ENCODE measurements around the gene STXBP6. TPM values are rescaled to one million over a fixed set of nuclear protein-coding genes. Genes with fewer than 3 reads are reported as not detected.

Gene STXBP6
- 17.7 TPM for total RNA-seq

GRCh38 chr14:25049568-25050268 lies at the start of gene STXBP6:
Gene STXBP6, minus strand, starts transcription at chr14:25050147. Its CDS starts 75,329 bp downstream, at chr14:24974818.
- H3K36me3 ChIP-seq (ENCODE audit: control insufficient read depth in 3 of 3, insufficient read depth in 3 of 3, low read length in 3 of 3) = no peaks in the 10 kb centered on the region
- H3K4me1 ChIP-seq (ENCODE audit: control insufficient read depth in 3 of 3, insufficient read depth in 3 of 3, low read length in 3 of 3) = peaks cover 8 to 19% (median 15%) of the 10 kb centered on the region in 3 donors
- H3K27ac ChIP-seq (ENCODE audit: low read depth, low read length) = peak within 1 kb of the TSS; percentile 47
- peaks cover 0 to 12% (median 6%) of the 10 kb centered on the region in 3 donors for H3K27me3 ChIP-seq (ENCODE audit: control insufficient read depth in 3 of 3, insufficient read depth in 3 of 3, low read length in 3 of 3)
- no peaks in the 10 kb centered on the region for H3K9me3 ChIP-seq (ENCODE audit: control insufficient read depth in 3 of 3, low read length in 3 of 3)
- peak within 1 kb of the TSS; percentile 57 to 71 (median 71) for H3K9ac ChIP-seq (ENCODE audit: low read depth in 1 of 3, low read length in 3 of 3)
- H3K4me3 ChIP-seq (ENCODE audit: low read length in 3 of 3) = peak within 1 kb of the TSS; percentile 70 to 74 (median 71)

GRCh38 chr14:25097120-25097519 lies 47.2 kb upstream of the STXBP6 start:
- Histone ChIP-seq H3K9ac (ENCODE audit: low read depth in 1 of 3, low read length in 3 of 3) (no peak overlapping the region), H3K27ac (ENCODE audit: low read depth, low read length) (no peak overlapping the region), H3K4me3 (ENCODE audit: low read length in 3 of 3) (no peak overlapping the region), H3K27me3 (ENCODE audit: control insufficient read depth in 3 of 3, insufficient read depth in 3 of 3, low read length in 3 of 3) (no peaks in the 10 kb centered on the region), H3K36me3 (ENCODE audit: control insufficient read depth in 3 of 3, insufficient read depth in 3 of 3, low read length in 3 of 3) (no peaks in the 10 kb centered on the region), H3K4me1 (ENCODE audit: control insufficient read depth in 3 of 3, insufficient read depth in 3 of 3, low read length in 3 of 3) (no peaks in the 10 kb centered on the region), H3K9me3 (ENCODE audit: control insufficient read depth in 3 of 3, low read length in 3 of 3) (no peaks in the 10 kb centered on the region)

GRCh38 chr14:25095736-25096437 lies 45.9 kb upstream of the STXBP6 start:
- no peak overlapping the region for H3K4me3 ChIP-seq (ENCODE audit: low read length in 3 of 3)
- no peaks in the 10 kb centered on the region for H3K36me3 ChIP-seq (ENCODE audit: control insufficient read depth in 3 of 3, insufficient read depth in 3 of 3, low read length in 3 of 3)
- no peaks in the 10 kb centered on the region for H3K4me1 ChIP-seq (ENCODE audit: control insufficient read depth in 3 of 3, insufficient read depth in 3 of 3, low read length in 3 of 3)
- no peaks in the 10 kb centered on the region for H3K9me3 ChIP-seq (ENCODE audit: control insufficient read depth in 3 of 3, low read length in 3 of 3)
- no peak overlapping the region for H3K9ac ChIP-seq (ENCODE audit: low read depth in 1 of 3, low read length in 3 of 3)
- H3K27me3 ChIP-seq (ENCODE audit: control insufficient read depth in 3 of 3, insufficient read depth in 3 of 3, low read length in 3 of 3) = no peaks in the 10 kb centered on the region
- no peak overlapping the region for H3K27ac ChIP-seq (ENCODE audit: low read depth, low read length)

GRCh38 chr14:25094171-25094907 lies 44.4 kb upstream of the STXBP6 start:
- no peaks in the 10 kb centered on the region for H3K27me3 ChIP-seq (ENCODE audit: control insufficient read depth in 3 of 3, insufficient read depth in 3 of 3, low read length in 3 of 3)
- no peak overlapping the region for H3K9ac ChIP-seq (ENCODE audit: low read depth in 1 of 3, low read length in 3 of 3)
- no peaks in the 10 kb centered on the region for H3K4me1 ChIP-seq (ENCODE audit: control insufficient read depth in 3 of 3, insufficient read depth in 3 of 3, low read length in 3 of 3)
- H3K4me3 ChIP-seq (ENCODE audit: low read length in 3 of 3) = no peak overlapping the region
- H3K36me3 ChIP-seq (ENCODE audit: control insufficient read depth in 3 of 3, insufficient read depth in 3 of 3, low read length in 3 of 3) = no peaks in the 10 kb centered on the region
- no peak overlapping the region for H3K27ac ChIP-seq (ENCODE audit: low read depth, low read length)
- H3K9me3 ChIP-seq (ENCODE audit: control insufficient read depth in 3 of 3, low read length in 3 of 3) = no peaks in the 10 kb centered on the region

- no peak overlapping the region for H3K27ac ChIP-seq (ENCODE audit: low read depth, low read length)
- no peaks in the 10 kb centered on the region for H3K4me1 ChIP-seq (ENCODE audit: control insufficient read depth in 3 of 3, insufficient read depth in 3 of 3, low read length in 3 of 3)
- H3K36me3 ChIP-seq (ENCODE audit: control insufficient read depth in 3 of 3, insufficient read depth in 3 of 3, low read length in 3 of 3) = no peaks in the 10 kb centered on the region
- no peaks in the 10 kb centered on the region for H3K27me3 ChIP-seq (ENCODE audit: control insufficient read depth in 3 of 3, insufficient read depth in 3 of 3, low read length in 3 of 3)
- H3K9me3 ChIP-seq (ENCODE audit: control insufficient read depth in 3 of 3, low read length in 3 of 3) = no peaks in the 10 kb centered on the region
- H3K4me3 ChIP-seq (ENCODE audit: low read length in 3 of 3) = no peak overlapping the region
- H3K9ac ChIP-seq (ENCODE audit: low read depth in 1 of 3, low read length in 3 of 3) = no peak overlapping the region
These were observed 42.4 kb upstream of the STXBP6 start for GRCh38 chr14:25092258-25092740.

GRCh38 chr14:25090716-25091454 lies 40.9 kb upstream of the STXBP6 start:
- H3K9ac ChIP-seq (ENCODE audit: low read depth in 1 of 3, low read length in 3 of 3) = no peak overlapping the region

GRCh38 chr14:25090256-25090655 lies 40.3 kb upstream of the STXBP6 start:
- Histone ChIP-seq H3K36me3 (ENCODE audit: control insufficient read depth in 3 of 3, insufficient read depth in 3 of 3, low read length in 3 of 3) (no peaks in the 10 kb centered on the region), H3K4me3 (ENCODE audit: low read length in 3 of 3) (no peak overlapping the region), H3K9ac (ENCODE audit: low read depth in 1 of 3, low read length in 3 of 3) (no peak overlapping the region), H3K4me1 (ENCODE audit: control insufficient read depth in 3 of 3, insufficient read depth in 3 of 3, low read length in 3 of 3) (no peaks in the 10 kb centered on the region), H3K9me3 (ENCODE audit: control insufficient read depth in 3 of 3, low read length in 3 of 3) (no peaks in the 10 kb centered on the region), H3K27me3 (ENCODE audit: control insufficient read depth in 3 of 3, insufficient read depth in 3 of 3, low read length in 3 of 3) (no peaks in the 10 kb centered on the region), H3K27ac (ENCODE audit: low read depth, low read length) (no peak overlapping the region)

More at GRCh38 chr14:25090716-25091454, 40.9 kb upstream of the STXBP6 start:
- no peaks in the 10 kb centered on the region for H3K9me3 ChIP-seq (ENCODE audit: control insufficient read depth in 3 of 3, low read length in 3 of 3)
- H3K27ac ChIP-seq (ENCODE audit: low read depth, low read length) = no peak overlapping the region
- H3K27me3 ChIP-seq (ENCODE audit: control insufficient read depth in 3 of 3, insufficient read depth in 3 of 3, low read length in 3 of 3) = no peaks in the 10 kb centered on the region
- no peaks in the 10 kb centered on the region for H3K36me3 ChIP-seq (ENCODE audit: control insufficient read depth in 3 of 3, insufficient read depth in 3 of 3, low read length in 3 of 3)
- no peak overlapping the region for H3K4me3 ChIP-seq (ENCODE audit: low read length in 3 of 3)
- no peaks in the 10 kb centered on the region for H3K4me1 ChIP-seq (ENCODE audit: control insufficient read depth in 3 of 3, insufficient read depth in 3 of 3, low read length in 3 of 3)

GRCh38 chr14:25089496-25089895 lies 39.5 kb upstream of the STXBP6 start:
- H3K27me3 ChIP-seq (ENCODE audit: control insufficient read depth in 3 of 3, insufficient read depth in 3 of 3, low read length in 3 of 3) = no peaks in the 10 kb centered on the region
- H3K4me1 ChIP-seq (ENCODE audit: control insufficient read depth in 3 of 3, insufficient read depth in 3 of 3, low read length in 3 of 3) = no peaks in the 10 kb centered on the region
- H3K27ac ChIP-seq (ENCODE audit: low read depth, low read length) = no peak overlapping the region
- no peaks in the 10 kb centered on the region for H3K9me3 ChIP-seq (ENCODE audit: control insufficient read depth in 3 of 3, low read length in 3 of 3)
- H3K4me3 ChIP-seq (ENCODE audit: low read length in 3 of 3) = no peak overlapping the region
- no peaks in the 10 kb centered on the region for H3K36me3 ChIP-seq (ENCODE audit: control insufficient read depth in 3 of 3, insufficient read depth in 3 of 3, low read length in 3 of 3)
- H3K9ac ChIP-seq (ENCODE audit: low read depth in 1 of 3, low read length in 3 of 3) = no peak overlapping the region

- Histone ChIP-seq H3K9me3 (ENCODE audit: control insufficient read depth in 3 of 3, low read length in 3 of 3) (no peaks in the 10 kb centered on the region), H3K9ac (ENCODE audit: low read depth in 1 of 3, low read length in 3 of 3) (no peak overlapping the region), H3K27me3 (ENCODE audit: control insufficient read depth in 3 of 3, insufficient read depth in 3 of 3, low read length in 3 of 3) (no peaks in the 10 kb centered on the region), H3K4me1 (ENCODE audit: control insufficient read depth in 3 of 3, insufficient read depth in 3 of 3, low read length in 3 of 3) (no peaks in the 10 kb centered on the region), H3K4me3 (ENCODE audit: low read length in 3 of 3) (no peak overlapping the region), H3K36me3 (ENCODE audit: control insufficient read depth in 3 of 3, insufficient read depth in 3 of 3, low read length in 3 of 3) (no peaks in the 10 kb centered on the region), H3K27ac (ENCODE audit: low read depth, low read length) (no peak overlapping the region)
These were observed 37.0 kb upstream of the STXBP6 start for GRCh38 chr14:25086821-25087396.

Data from skeletal muscle tissue (tissue), 4 donors.